Lower leg skin (tissue), 4 donors: ENCODE data around the gene WFDC8. TPM values are rescaled to one million over a fixed set of nuclear protein-coding genes. Genes with fewer than 3 reads are reported as not detected.

Source experiments
- DNase-seq, 2 donors: peaks; one replicate each; pipeline ENCODE4 v3.0.0-alpha.2; 2019; ENCODE audit warnings: low spot score in 2 of 2
- H3K4me3 ChIP-seq: fragments of 200-600 bp; sonication (generic); 2 replicates; pipeline ENCODE4 v1.5.1; 2017; ENCODE audit warnings: mild to moderate bottlenecking, low read depth; ENCODE audit not compliant: poor library complexity, severe bottlenecking
- POLR2A ChIP-seq, 2 donors: fragments of 450-650 bp; IDR thresholded peaks; one replicate each; pipeline ENCODE4 v1.6.1; 2016 to 2017; ENCODE audit warnings: antibody characterized with exemption in 2 of 2, mild to moderate bottlenecking in 1 of 2, moderate library complexity in 1 of 2
- WGBS, 2 donors: methylation state at CpG; one replicate each; pipeline ENCODE4 v1.1.5; 2018; 5-methylcytosine and 5-hydroxymethylcytosine counted together
- intact Hi-C: fragments of 100-400 bp; cut with DNase I; formaldehyde crosslinking; loops from one replicate; pipeline ENCODE4 v1.15.0; 2023; ENCODE audit warnings: low total_unique reads
- total RNA-seq, 4 donors: library from RNA; depleted of rRNA; stranded (reverse); fragments of >200 nt; gene quantifications; one replicate each; pipeline ENCODE4 v1.1.0, GENCODE V29; 2016
- TF ChIP-seq, protein P1 (sequence below), 3 donors: fragments of 450-650 bp; IDR thresholded peaks; one replicate each; pipeline ENCODE4 v1.5.1; 2016; ENCODE audit warnings: antibody characterized with exemption in 3 of 3, mild to moderate bottlenecking in 3 of 3, moderate library complexity in 2 of 3

WFDC8 gene
- total RNA-seq, 4 donors from 2014 or later, result not detected

DNA sequence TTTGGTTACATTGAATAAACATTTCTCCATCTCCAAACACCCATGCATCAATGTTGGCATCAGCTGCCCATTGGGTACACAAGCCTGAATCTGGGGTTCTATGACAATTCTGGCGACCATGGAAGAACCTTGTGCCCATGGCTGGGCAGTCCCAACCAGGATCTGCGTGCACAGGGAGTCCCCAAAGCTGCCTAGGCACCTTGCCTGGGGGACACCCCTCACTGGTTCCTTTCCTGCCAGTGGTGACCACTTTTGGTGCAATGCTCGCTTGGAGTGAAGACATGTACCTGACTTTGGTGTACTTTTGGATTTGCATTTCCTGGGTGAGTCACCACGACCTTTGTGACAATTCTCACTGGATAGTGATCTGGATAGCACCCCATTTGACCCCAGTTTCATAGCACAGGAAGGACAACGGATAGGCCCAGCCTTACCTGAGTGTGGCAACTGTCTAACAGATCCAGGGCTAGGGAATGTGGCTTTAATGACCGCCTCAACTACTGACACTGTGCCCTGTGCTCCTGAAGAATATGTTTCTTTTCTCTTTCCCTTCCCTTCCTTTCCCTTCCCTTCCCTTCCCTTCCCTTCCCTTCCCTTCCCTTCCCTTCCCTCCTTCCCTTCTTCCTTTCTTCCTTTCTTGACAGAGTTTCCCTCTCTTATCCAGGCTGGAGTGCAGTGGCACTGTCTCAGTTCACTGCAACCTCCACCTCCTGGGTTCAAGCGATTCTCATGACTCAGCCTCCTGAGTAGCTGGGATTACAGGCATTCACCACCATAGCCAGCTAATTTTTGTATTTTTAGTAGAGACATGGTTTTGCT is 70.8 kb downstream of the WFDC8 start:
- 70 to 83% methylated on average over 7 of the region's 7 CpGs for whole genome bisulfite sequencing, 2 donors
- intact Hi-C loops, result no loop called here
- no peak overlapping the region for H3K4me3 ChIP-seq
- TF ChIP-seq, protein P1, sequence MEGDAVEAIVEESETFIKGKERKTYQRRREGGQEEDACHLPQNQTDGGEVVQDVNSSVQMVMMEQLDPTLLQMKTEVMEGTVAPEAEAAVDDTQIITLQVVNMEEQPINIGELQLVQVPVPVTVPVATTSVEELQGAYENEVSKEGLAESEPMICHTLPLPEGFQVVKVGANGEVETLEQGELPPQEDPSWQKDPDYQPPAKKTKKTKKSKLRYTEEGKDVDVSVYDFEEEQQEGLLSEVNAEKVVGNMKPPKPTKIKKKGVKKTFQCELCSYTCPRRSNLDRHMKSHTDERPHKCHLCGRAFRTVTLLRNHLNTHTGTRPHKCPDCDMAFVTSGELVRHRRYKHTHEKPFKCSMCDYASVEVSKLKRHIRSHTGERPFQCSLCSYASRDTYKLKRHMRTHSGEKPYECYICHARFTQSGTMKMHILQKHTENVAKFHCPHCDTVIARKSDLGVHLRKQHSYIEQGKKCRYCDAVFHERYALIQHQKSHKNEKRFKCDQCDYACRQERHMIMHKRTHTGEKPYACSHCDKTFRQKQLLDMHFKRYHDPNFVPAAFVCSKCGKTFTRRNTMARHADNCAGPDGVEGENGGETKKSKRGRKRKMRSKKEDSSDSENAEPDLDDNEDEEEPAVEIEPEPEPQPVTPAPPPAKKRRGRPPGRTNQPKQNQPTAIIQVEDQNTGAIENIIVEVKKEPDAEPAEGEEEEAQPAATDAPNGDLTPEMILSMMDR (IDR thresholded peaks at IDR 0.05), result no peak
- TF ChIP-seq POLR2A (IDR thresholded peaks at IDR 0.05), result no peak
- no peak for DNase-seq

DNA sequence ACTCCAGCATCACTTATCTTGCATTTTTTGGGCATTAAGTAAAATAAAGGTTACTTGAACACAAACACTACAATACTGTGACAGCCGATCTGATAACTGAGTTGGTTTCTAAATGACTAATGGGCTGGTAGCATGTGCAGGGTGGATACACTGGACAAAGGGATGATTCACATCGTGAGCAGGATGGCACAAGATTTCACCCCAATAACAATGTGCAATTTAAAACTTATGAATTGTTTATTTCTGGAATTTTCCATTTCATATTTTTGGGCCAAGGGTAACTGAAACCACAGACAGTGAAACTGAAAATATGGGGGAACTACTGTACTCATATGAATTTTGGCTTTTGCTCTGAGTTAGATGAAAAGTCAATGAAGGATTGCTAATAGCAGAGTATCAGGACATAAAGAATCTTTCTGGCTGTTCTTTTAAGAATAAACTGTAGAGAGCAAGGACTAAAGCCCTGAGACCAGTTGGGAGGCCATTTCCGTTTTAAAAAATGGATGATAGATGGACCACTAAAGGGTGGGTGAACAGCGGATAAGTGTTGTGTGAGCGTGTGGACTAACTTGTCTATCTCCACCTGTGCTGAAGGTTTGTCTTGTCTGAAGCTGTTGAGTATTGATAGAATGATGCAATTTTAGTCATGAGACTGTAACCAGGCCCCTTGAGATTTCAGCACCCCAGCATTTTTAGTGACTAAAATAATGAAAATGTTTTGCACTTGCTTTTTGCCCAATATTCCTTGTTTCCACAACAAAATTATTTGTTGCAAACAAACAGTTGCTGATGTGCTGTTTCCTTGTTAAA is 71.9 kb downstream of the WFDC8 start:
- H3K4me3 ChIP-seq, result no peak overlapping the region
- intact Hi-C loops, result no loop called here
- no peak for DNase-seq
- WGBS, 2 donors, result 77 to 82% methylated on average over 5 of the region's 5 CpGs
- no peak for TF ChIP-seq POLR2A (IDR thresholded peaks at IDR 0.05)
- TF ChIP-seq, protein P1 (IDR thresholded peaks at IDR 0.05), result no peak

DNA sequence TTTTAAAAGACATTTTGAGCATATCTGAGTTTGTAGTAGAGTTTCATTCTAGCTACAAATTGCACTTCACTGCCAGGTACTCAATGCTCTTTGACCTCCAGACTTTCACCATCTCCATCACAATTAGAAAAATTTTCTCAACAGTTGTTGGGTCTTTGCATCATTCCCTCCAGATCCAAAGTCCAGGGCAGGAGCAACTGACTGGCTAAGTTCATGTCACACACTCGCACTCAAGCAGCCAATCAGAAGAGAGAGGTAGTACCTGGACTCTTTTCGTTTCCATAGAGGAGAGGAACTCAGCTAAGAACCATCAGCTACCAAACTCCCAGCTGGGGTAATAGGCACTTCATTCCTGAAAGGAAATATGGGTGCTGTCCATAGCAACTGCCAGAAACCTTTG is 72.7 kb downstream of the WFDC8 start:
- no peak overlapping the region for H3K4me3 ChIP-seq
- TF ChIP-seq, protein P1 (IDR thresholded peaks at IDR 0.05), result no peak
- TF ChIP-seq POLR2A (IDR thresholded peaks at IDR 0.05), result no peak
- DNase-seq, result no peak
- 79 to 89% methylated on average over 2 of the region's 2 CpGs for WGBS, 2 donors
- intact Hi-C loops, result no loop called here

DNA sequence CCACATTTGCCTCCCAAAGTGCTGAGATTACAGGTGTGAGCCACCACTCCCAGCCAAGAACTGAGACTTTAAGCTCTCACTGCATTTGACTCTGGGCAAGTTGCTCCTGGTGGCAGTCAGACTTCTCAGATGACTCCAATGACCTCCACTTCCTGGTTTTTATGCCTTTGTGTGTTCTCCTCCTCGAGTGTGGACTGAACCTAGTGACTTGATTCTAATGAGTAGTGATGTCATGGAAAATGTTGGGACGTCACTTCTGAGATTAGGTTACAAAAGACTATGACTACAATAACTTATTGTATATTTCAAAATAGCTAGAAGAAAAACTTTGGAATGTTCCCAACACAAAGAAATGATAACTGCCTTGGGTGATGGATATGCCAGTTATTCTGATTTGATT is 75.7 kb downstream of the WFDC8 start:
- no peak for DNase-seq
- TF ChIP-seq, protein P1 (IDR thresholded peaks at IDR 0.05), result no peak
- TF ChIP-seq POLR2A (IDR thresholded peaks at IDR 0.05), result no peak
- no peak overlapping the region for H3K4me3 ChIP-seq
- WGBS, 2 donors, result 36 to 43% methylated on average over 2 of the region's 2 CpGs
- intact Hi-C loops, result no loop called here

DNA sequence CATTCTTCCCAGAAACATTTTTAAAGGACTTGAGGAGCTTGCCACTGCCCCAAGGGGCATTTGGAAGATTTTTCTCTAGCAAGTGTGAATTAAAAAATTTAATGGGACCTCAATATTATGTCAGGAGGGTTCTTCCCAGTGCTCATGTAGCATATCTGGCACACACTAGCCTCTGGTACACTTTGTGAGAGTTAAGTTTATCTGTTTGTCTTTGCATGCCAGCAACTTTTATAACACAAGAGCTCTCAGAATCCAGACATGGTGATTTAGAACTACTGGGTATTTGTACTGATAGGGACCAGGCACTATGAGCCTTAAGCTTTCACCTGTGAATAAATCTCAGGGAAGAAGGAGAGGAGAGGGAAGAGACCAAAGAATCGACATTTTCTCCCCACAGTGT is 76.5 kb downstream of the WFDC8 start:
- intact Hi-C loops, result no loop called here
- TF ChIP-seq POLR2A (IDR thresholded peaks at IDR 0.05), result no peak
- TF ChIP-seq, protein P1 (IDR thresholded peaks at IDR 0.05), result no peak
- no peak for DNase-seq
- WGBS, 2 donors, result 44 to 54% methylated on average over 1 of the region's 1 CpG
- H3K4me3 ChIP-seq, result no peak overlapping the region

Other genes with a start within 250 kb of the WFDC8 start
- 100 to 1,000 TPM; 226 to 317 (median 278) TPM for gene SDC4, start 230.9 kb downstream of the WFDC8 start, total RNA-seq
- 10 to 100 TPM; 27.3 to 46.6 (median 36.0) TPM for gene SYS1, start 216.1 kb downstream of the WFDC8 start, total RNA-seq
- not detected for gene TP53TG5, start 201.0 kb downstream of the WFDC8 start, total RNA-seq
- gene DBNDD2, start 171.0 kb downstream of the WFDC8 start, total RNA-seq, result 100 to 1,000 TPM in 1 of 4 donors, 10 to 100 TPM in 3; 53.2 to 115 (median 72.5) TPM
- 10 to 100 TPM; 33.6 to 64.5 (median 45.6) TPM for gene PIGT, start 163.1 kb downstream of the WFDC8 start, total RNA-seq
- 10 to 100 TPM; 11.3 to 24.7 (median 14.5) TPM for gene WFDC2, start 109.5 kb downstream of the WFDC8 start, total RNA-seq
- not detected for gene SPINT3, start 63.7 kb downstream of the WFDC8 start, total RNA-seq
- 1 to 10 TPM in 1 of 4 donors, not detected in 3; 1.6 TPM for gene WFDC6, start 39.8 kb downstream of the WFDC8 start, total RNA-seq
- not detected for gene EPPIN, start 31.9 kb downstream of the WFDC8 start, total RNA-seq
- gene WFDC10A, start 50.5 kb upstream of the WFDC8 start, total RNA-seq, result not detected
- gene WFDC9, start 52.0 kb upstream of the WFDC8 start, total RNA-seq, result not detected
- not detected for gene WFDC11, start 91.0 kb upstream of the WFDC8 start, total RNA-seq
- not detected for gene WFDC13, start 122.8 kb upstream of the WFDC8 start, total RNA-seq
- gene WFDC10B, start 125.7 kb upstream of the WFDC8 start, total RNA-seq, result 1 to 10 TPM in 1 of 4 donors, under 1 TPM in 1, not detected in 2; 0.54 to 1.9 TPM
- gene SPINT4, start 143.1 kb upstream of the WFDC8 start, total RNA-seq, result not detected
- 10 to 100 TPM in 3 of 4 donors, 1 to 10 TPM in 1; 8.4 to 37.2 (median 21.1) TPM for gene WFDC3, start 212.6 kb upstream of the WFDC8 start, total RNA-seq
- 10 to 100 TPM; 24.5 to 62.9 (median 43.5) TPM for gene DNTTIP1, start 212.7 kb upstream of the WFDC8 start, total RNA-seq
- gene UBE2C, start 233.4 kb upstream of the WFDC8 start, total RNA-seq, result 10 to 100 TPM in 2 of 4 donors, 1 to 10 TPM in 2; 1.1 to 24.1 (median 10.2) TPM
- gene TNNC2, start 248.0 kb upstream of the WFDC8 start, total RNA-seq, result 10 to 100 TPM in 1 of 4 donors, 1 to 10 TPM in 2, not detected in 1; 1.4 to 10.7 (median 2.6) TPM